ENCODE data around the gene PHF8.

DNA sequence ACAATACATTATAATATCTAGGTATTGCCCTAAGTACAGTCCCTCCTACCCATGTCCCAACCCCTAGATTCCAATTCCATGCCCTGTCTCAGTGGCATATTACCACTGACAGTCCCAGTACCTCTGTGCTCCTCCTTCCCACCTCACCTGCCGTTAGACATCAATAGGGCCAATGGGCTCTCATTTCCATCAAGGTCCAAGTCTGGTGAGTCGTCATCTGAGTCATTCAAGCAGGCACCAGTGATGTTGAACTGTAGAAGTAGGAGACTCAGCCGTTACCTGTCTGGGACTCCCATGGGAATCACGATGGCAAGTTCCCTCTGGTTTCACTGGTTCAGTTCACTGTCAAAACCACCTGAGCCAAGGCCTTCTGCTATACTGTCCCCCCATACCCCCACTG lies 51.7 kb downstream of the PHF8 start:
- TF ChIP-seq, protein P1, sequence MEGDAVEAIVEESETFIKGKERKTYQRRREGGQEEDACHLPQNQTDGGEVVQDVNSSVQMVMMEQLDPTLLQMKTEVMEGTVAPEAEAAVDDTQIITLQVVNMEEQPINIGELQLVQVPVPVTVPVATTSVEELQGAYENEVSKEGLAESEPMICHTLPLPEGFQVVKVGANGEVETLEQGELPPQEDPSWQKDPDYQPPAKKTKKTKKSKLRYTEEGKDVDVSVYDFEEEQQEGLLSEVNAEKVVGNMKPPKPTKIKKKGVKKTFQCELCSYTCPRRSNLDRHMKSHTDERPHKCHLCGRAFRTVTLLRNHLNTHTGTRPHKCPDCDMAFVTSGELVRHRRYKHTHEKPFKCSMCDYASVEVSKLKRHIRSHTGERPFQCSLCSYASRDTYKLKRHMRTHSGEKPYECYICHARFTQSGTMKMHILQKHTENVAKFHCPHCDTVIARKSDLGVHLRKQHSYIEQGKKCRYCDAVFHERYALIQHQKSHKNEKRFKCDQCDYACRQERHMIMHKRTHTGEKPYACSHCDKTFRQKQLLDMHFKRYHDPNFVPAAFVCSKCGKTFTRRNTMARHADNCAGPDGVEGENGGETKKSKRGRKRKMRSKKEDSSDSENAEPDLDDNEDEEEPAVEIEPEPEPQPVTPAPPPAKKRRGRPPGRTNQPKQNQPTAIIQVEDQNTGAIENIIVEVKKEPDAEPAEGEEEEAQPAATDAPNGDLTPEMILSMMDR (IDR thresholded peaks at IDR 0.05): no peak
- TF ChIP-seq EZH2phosphoT487 (IDR thresholded peaks at IDR 0.05) (no peak), EZH2 (IDR thresholded peaks at IDR 0.05) (no peak)
